ENCODE data around the gene ZRSR2.
"Not testable (repeated sequence)": the region's sequence is repeated elsewhere in the genome, so short reads cannot be mapped to it uniquely, and the experiment has no call there.

ZRSR2 gene

GRCh38 chrX:15797707-15798106, 7.4 kb downstream of the ZRSR2 start:
- peak; percentile 10 for FAIRE-seq

DNA sequence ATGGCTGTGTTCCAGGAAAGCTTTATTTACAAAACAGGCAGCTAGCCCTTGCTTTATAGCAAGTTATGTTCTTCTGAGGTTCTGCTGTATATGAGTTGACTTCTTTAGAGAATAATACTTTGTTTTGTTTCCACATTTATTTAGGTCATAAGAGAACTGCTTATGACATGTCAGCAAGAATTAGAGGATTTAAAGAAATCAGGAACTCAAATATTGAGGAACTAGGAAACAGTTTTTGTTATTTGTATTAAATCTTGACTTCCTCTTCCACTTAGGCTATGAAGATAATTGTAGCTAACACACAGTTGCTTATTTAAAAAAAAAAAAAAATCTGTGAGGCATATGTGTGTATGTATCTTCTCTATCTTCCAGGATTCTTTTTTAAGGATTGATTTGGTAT, 14.3 kb downstream of the ZRSR2 start:
- no peak for FAIRE-seq

DNA sequence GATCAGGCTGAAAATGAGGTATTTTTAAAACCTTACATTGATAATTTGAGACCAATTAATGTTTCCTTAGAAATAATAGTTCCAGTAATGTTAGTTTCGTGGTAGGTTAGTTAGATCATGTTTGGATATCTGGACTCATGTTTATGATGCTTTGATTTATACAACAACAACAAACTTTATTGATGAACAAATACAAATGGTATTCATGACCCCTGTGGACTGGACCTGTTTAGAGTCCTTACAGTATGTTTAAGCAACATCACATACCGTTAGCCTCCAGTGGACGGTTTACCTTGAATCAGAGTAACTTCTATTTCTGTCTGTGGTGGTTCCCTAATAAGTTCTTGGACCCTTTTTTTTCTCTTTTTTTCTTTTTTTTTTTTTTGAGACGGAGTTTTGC, 18.0 kb downstream of the ZRSR2 start:
- no peak for FAIRE-seq

GRCh38 chrX:15812192-15812938, 22.1 kb downstream of the ZRSR2 start:
- FAIRE-seq = no peak

GRCh38 chrX:15813416-15813815, 23.1 kb downstream of the ZRSR2 start:
- FAIRE-seq = no peak

GRCh38 chrX:15814771-15815365, 24.6 kb downstream of the ZRSR2 start:
- FAIRE-seq = peak; percentile 71

GRCh38 chrX:15815779-15816437, 25.6 kb downstream of the ZRSR2 start:
- no peak for FAIRE-seq

- FAIRE-seq = no peak
These were observed 26.1 kb downstream of the ZRSR2 start for GRCh38 chrX:15816438-15816809.

DNA sequence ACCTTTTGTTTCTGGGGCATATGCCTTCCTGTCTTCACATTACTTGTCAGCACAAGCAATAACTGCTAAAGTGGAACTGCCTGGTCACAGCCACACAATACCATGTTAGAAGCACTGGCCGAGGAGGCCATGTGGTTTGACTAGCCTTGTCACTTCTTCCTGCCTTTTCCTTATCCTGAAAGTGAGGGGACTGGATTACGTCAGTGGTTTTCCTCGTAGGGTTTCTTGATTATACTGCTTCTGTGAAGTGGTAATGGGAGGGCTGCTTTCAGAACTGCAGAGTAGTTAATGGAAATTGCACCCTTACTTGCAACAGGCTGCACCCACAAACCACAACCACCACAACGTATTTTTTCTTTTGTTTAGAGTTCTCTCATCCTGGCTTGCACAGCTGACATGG, 26.6 kb downstream of the ZRSR2 start:
- no peak for FAIRE-seq

DNA sequence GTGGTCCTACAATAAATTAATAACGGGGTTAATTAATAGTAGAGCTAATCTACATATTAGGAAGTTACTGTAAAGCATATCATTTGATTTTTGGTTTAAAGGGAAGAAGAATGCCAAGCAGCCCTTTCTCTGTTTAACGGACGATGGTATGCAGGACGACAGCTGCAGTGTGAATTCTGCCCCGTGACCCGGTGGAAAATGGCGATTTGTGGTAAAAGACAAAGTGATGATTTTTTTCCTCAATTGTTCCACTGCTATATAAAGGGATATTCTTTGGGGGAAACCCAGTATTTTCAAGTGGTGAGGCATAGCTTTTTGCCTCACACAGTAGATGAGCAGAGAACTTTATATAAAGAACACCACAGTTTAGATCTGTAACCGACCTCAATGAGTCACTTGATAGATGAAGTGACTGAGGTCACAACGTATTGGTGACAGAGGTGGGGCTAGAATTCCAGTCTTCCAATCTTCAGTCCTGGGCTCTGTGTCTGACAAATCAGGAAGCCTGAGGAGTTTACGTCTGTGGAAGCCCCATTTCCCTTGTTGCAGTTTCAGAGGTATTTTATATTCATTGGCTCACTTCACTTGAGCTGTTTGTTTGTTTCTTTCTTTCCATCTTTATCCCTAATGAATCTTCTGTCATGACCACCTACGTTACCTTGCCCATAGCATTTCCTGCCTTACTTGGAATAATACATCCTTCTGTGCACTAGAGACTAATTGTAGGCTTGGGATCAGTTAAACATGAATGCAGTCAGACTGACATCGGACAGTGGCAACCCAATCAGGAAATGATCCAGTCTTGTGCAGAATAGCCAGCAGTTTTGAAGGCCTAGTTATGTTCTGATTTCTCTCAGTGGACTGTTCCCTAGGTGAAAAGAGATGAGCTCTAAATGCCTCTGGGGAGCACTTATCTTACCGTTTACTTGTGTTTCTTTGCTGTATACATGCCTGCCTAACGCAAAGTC, 30.1 kb downstream of the ZRSR2 start:
- no peak for FAIRE-seq

- FAIRE-seq = no peak
These were observed 32.6 kb downstream of the ZRSR2 start for GRCh38 chrX:15822922-15823321.

DNA sequence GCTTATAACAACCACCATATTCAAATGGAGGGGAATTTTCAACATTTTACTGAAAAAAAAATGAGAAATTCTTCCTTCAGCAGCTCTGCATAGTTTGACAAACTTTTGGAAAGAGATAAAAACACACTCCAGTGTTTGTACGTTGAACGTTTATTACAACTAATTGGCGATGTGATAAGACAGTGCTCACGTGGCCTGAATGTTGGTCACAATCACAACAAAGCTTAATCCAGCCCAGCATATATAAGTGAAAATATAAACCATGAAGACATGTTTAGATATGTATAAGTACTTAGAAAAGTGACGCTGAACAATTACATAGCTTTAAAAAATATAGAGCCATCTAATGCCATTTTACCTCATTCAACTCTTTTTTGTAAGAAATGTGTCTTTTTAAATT, 35.7 kb downstream of the ZRSR2 start:
- FAIRE-seq = no peak

- FAIRE-seq = no peak
These were observed 38.9 kb downstream of the ZRSR2 start for GRCh38 chrX:15829217-15829616.

GRCh38 chrX:15831347-15831746, 41.1 kb downstream of the ZRSR2 start:
- not testable (repeated sequence) for FAIRE-seq

GRCh38 chrX:15834053-15834452, 43.8 kb downstream of the ZRSR2 start:
- no peak for FAIRE-seq

- no peak for FAIRE-seq
These were observed 44.7 kb downstream of the ZRSR2 start for GRCh38 chrX:15834827-15835595.

DNA sequence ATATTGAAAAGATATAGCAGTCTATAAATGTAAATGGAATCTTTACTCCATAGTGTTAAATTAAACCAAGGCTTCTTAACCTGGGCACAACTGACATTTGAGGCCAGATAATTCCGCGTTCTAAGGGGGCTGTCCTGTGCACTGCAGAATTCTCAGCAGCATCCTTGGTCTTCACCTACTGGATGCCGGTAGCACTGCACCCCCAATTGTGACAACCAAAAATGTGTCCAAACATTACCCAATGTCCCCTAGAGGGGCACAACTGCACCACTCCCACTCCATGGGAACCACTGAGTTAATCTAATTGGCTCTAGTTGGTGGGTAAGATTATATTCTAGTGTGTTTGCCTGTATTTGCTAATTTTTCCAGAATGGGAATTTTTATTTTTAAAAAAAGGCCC, 47.7 kb downstream of the ZRSR2 start:
- FAIRE-seq = no peak

DNA sequence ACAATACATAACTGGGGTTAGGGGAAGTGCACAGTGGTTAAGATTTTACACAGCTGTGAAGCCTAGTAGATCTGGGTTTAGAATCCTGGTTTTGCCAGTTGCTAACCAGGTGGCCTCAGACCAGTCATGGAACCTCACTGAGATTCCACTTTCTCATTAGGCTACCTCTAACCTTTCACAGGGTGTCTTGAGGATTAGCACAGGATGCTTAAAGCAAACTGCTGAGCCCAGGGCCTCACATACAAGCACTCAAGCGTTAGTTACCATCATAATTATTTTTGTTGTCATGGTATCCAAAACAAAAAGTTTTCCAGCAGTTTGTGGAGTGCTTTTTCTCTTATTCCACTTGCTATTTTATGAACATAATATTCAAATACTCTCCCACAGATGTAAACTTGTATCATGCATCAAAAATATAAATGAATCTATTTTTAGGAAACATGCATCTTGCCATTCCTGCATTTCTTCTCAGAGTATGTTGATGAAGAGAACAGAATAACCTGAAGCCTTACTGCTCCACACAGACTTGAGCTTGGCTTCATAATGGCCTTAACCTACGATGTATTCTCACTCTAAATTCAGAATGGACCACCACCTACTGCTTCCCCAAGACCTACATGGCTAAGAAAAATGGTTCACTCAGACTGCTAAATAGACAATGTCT, 51.7 kb downstream of the ZRSR2 start:
- no peak for FAIRE-seq

DNA sequence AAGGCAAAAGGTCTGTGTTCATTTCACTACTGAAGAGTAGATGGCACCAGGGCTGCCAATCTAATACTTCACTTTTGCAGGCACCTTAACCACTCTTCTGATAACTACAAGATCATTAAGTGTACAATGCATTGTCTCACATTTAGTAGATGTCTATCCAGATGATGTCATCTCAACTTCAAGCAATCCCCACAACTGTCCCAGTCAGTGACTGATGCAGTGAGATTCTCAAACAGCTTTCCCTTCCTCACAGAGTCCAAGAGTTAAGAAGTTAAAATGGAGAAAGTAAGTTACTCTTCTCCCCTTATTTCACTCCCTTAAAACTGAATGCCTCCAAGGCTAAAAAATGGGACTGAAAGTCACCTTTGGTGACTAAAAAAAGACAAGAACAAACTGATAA, 53.7 kb downstream of the ZRSR2 start:
- FAIRE-seq = no peak

GRCh38 chrX:15848576-15848975, 58.3 kb downstream of the ZRSR2 start:
- FAIRE-seq = no peak

- FAIRE-seq = no peak
These were observed 59.3 kb downstream of the ZRSR2 start for GRCh38 chrX:15849555-15849954.

All from colon (tissue), 2 donors.